ENCODE results near the gene TMTC1. TPM values are rescaled to one million over a fixed set of nuclear protein-coding genes. Genes with fewer than 3 reads are reported as not detected.

TMTC1 gene
- total and polyA plus RNA-seq, 2 experiments from 2014 or later = 6.8 to 14.0 TPM

DNA sequence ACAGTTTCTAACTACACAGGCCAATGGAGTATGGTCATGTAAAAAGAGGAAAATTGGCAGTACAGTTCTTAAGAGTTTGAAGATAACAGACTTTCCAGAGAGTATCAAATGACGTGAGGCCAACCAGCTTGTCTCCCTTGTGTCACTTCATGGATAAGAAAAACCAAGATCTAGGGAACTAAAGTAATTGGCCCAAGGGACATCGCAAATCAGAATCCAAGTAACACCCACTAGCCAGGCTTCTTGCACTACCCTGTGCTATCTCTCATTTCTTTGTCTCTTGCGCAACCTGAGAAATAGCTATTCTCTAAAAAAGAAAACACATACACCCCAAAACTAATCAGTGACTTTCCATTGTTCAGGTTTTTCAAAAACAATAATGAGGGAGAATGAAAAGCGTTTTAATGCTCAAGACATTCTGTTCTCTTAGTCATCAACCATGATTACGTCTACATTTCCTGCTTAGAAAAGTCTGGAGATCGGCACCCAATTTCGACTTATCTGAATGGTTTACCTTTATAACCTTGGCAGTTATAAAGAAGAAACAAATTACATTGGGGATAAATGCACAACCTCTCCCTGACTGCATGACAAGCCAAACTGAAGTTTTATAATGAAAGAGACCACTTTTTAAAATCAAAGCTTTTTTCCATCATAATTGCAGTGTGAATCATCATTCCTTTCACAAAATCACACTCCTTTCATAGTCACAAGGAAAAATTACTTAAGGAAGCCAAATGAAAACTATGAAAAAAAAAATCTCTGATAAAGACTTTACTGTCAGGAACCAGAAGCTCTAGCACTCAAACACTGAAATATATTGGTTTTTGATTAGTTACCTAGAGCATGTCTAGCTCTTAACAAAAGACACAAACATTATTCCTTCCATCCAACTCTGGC lies 42.1 kb downstream of the TMTC1 start:
- no peak for TF ChIP-seq EZH2phosphoT487 (IDR thresholded peaks at IDR 0.05; ENCODE audit: low read depth, severe bottlenecking, unreplicated experiment)
- TF ChIP-seq, protein P1, sequence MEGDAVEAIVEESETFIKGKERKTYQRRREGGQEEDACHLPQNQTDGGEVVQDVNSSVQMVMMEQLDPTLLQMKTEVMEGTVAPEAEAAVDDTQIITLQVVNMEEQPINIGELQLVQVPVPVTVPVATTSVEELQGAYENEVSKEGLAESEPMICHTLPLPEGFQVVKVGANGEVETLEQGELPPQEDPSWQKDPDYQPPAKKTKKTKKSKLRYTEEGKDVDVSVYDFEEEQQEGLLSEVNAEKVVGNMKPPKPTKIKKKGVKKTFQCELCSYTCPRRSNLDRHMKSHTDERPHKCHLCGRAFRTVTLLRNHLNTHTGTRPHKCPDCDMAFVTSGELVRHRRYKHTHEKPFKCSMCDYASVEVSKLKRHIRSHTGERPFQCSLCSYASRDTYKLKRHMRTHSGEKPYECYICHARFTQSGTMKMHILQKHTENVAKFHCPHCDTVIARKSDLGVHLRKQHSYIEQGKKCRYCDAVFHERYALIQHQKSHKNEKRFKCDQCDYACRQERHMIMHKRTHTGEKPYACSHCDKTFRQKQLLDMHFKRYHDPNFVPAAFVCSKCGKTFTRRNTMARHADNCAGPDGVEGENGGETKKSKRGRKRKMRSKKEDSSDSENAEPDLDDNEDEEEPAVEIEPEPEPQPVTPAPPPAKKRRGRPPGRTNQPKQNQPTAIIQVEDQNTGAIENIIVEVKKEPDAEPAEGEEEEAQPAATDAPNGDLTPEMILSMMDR (IDR thresholded peaks at IDR 0.05; ENCODE audit: poor library complexity) = no peak
- no peak for TF ChIP-seq EZH2 (IDR thresholded peaks at IDR 0.05; ENCODE audit: borderline replicate concordance)
- WGBS (ENCODE audit: low lambda C conversion rate, missing lambda C conversion rate) = 77% methylated on average over 7 of the region's 7 CpGs

DNA sequence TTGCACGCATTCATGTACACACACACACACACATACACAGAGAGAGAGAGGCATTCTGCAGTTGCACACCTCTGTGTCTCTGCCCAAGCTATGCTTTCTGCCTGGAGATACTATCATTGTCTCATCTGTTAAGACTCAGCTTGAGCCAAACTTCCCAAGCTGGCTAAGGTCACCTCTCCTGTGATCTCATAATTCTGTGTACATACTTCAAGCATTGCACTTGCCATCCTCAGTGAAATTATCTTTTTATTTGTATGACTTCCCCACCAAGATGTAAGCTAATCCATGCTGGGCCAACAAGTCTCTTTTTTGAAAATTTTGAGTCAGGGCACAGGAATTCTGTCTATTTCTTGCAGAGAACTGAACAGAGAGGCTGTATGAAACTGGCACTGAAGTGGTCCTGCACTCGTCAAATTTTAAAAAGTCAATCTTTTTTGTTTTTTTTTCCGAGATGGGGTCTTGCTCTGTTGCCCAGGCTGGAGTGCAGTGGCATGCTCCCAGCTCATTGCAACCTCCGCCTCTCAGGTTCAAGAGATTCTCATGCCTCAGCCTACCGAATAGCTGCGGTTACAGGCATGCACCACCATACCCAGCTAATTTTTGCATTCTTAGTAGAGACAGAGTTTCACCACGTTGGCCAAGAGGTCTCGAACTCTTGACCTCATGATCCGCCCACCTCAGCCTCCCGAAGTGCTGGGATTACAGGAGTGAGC lies 44.3 kb downstream of the TMTC1 start:
- 94% methylated on average over 10 of the region's 10 CpGs for WGBS (ENCODE audit: low lambda C conversion rate, missing lambda C conversion rate)
- Histone ChIP-seq H3K4me2 (no peak overlapping the region), H3K4me3 (no peak overlapping the region), H3K27me3 (no peaks in the 10 kb centered on the region), H3K36me3 (replicated peaks; ENCODE audit: insufficient read depth, low read depth) (no peaks in the 10 kb centered on the region), H3K9me3 (ENCODE audit: low read depth) (no peaks in the 10 kb centered on the region), H2AFZ (no peak overlapping the region), H4K20me1 (ENCODE audit: insufficient read depth, poor library complexity, severe bottlenecking) (no peaks in the 10 kb centered on the region), H3K4me1 (ENCODE audit: insufficient read depth) (no peaks in the 10 kb centered on the region), H3K9me2 (replicated peaks; ENCODE audit: insufficient read depth) (no peaks in the 10 kb centered on the region), H3K79me2 (no peaks in the 10 kb centered on the region), H3K27ac (no peak overlapping the region)
- TF ChIP-seq, protein P1 (IDR thresholded peaks at IDR 0.05; ENCODE audit: poor library complexity) = no peak
- TF ChIP-seq EZH2 (IDR thresholded peaks at IDR 0.05; ENCODE audit: borderline replicate concordance) = no peak
- TF ChIP-seq EZH2phosphoT487 (IDR thresholded peaks at IDR 0.05; ENCODE audit: low read depth, severe bottlenecking, unreplicated experiment) = no peak
- DNase-seq (ENCODE audit: low spot score) = no peak

More for the DNA sequence above, 42.1 kb downstream of the TMTC1 start:
- H4K20me1 ChIP-seq (ENCODE audit: insufficient read depth, poor library complexity, severe bottlenecking) = no peaks in the 10 kb centered on the region
- no peaks in the 10 kb centered on the region for H3K79me2 ChIP-seq
- H3K9me2 ChIP-seq (replicated peaks; ENCODE audit: insufficient read depth) = no peaks in the 10 kb centered on the region
- H3K4me2 ChIP-seq = no peak overlapping the region
- H3K36me3 ChIP-seq (replicated peaks; ENCODE audit: insufficient read depth, low read depth) = no peaks in the 10 kb centered on the region
- no peaks in the 10 kb centered on the region for H3K9me3 ChIP-seq (ENCODE audit: low read depth)
- no peak overlapping the region for H3K4me3 ChIP-seq
- no peak overlapping the region for H2AFZ ChIP-seq
- H3K27ac ChIP-seq = no peak overlapping the region
- no peaks in the 10 kb centered on the region for H3K27me3 ChIP-seq
- H3K4me1 ChIP-seq (ENCODE audit: insufficient read depth) = no peaks in the 10 kb centered on the region
- DNase-seq (ENCODE audit: low spot score) = no peak

DNA sequence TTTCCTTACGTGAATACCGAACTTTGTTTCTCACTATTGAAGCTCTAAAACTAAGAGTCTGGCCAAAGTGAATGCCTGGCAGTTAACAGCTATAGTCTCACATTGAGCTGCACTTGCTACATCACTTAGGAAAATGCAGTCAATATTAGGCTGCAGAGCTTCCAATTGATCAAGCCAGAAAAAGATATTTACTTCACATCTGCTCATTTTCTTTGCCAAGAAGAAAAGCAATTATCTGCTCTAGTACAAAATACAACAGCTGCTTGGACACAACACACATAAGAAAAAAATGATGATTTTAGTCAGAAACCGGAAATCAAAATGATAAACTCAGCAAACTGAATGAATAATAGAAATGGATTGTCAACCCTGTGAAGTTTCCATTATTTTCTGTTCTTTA lies 45.4 kb downstream of the TMTC1 start:
- Histone ChIP-seq H3K4me1 (ENCODE audit: insufficient read depth) (no peaks in the 10 kb centered on the region), H3K27ac (no peak overlapping the region), H3K4me3 (no peak overlapping the region), H3K27me3 (no peaks in the 10 kb centered on the region), H3K9me3 (ENCODE audit: low read depth) (no peaks in the 10 kb centered on the region), H3K4me2 (no peak overlapping the region), H3K9me2 (replicated peaks; ENCODE audit: insufficient read depth) (no peaks in the 10 kb centered on the region), H3K79me2 (no peaks in the 10 kb centered on the region), H4K20me1 (ENCODE audit: insufficient read depth, poor library complexity, severe bottlenecking) (no peaks in the 10 kb centered on the region), H2AFZ (no peak overlapping the region), H3K36me3 (replicated peaks; ENCODE audit: insufficient read depth, low read depth) (no peaks in the 10 kb centered on the region)
- WGBS (ENCODE audit: low lambda C conversion rate, missing lambda C conversion rate) = 97% methylated on average over 3 of the region's 3 CpGs
- DNase-seq (ENCODE audit: low spot score) = no peak
- TF ChIP-seq EZH2 (IDR thresholded peaks at IDR 0.05; ENCODE audit: borderline replicate concordance) (no peak), EZH2phosphoT487 (IDR thresholded peaks at IDR 0.05; ENCODE audit: low read depth, severe bottlenecking, unreplicated experiment) (no peak)
- TF ChIP-seq, protein P1 (IDR thresholded peaks at IDR 0.05; ENCODE audit: poor library complexity) = no peak

Measured in hepatocyte (in vitro differentiated cells).